Esophagus squamous epithelium (tissue), 4 donors: ENCODE results near the gene SETD2.

Experiments used
- POLR2A ChIP-seq, 4 donors: fragments of 450-650 bp; IDR thresholded peaks; one replicate each; pipeline ENCODE4 v1.6.1; 2017; ENCODE audit warnings: antibody characterized with exemption in 4 of 4, mild to moderate bottlenecking in 4 of 4, moderate library complexity in 3 of 4
- TF ChIP-seq, protein P1 (sequence below), 6 experiments: fragments of 450-650 bp in 4 of 6; fragments of 200-600 bp in 2 of 6; sonication (generic) in 2 of 6; IDR thresholded peaks; one replicate each; pipeline ENCODE4 v1.5.1; 2016 to 2019; ENCODE audit warnings: antibody characterized with exemption in 6 of 6, mild to moderate bottlenecking in 4 of 6, moderate library complexity in 4 of 6

DNA sequence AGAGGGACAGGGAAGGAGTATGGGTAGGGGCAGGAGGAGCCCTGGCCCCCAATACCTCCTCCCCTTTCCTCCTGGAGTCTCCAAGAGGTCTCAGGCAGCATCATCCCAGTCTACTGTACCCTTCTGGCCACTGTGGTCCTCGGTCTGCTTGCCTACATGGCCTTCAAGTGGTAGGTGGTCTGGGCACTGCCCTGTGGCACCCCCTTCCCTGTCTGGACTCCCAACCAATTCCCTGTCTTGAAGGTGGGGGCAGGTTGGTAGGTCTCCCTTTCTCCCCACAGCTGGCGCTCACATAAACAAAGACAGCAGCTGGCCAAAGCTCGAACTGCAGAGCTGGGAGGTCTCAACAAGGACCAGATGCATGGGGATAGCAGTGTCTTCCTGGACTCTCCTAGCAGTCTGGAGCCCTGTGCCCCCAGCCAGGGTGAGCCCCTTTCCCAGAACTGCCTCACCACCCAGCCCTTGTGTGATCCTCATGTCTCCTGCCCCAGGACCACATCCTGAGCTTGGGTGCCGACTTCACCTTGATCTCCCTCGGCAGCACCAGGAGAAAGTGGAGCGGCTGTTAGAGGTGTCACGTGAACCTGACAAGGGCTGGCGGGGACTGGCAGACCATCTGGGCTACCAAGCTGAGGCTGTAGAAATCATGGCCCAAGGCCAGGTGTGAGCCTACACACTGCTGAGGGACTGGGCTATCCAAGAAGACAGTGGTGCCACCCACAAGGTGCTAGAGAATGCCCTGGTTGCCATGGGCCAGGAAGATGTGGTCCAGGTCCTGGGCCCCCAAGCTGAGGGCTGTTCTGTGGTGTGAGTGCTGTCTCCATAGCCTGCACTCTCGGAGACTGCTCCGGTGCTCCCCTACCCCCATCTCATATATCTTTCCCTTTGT is 151.3 kb downstream of the SETD2 start:
- TF ChIP-seq, protein P1, sequence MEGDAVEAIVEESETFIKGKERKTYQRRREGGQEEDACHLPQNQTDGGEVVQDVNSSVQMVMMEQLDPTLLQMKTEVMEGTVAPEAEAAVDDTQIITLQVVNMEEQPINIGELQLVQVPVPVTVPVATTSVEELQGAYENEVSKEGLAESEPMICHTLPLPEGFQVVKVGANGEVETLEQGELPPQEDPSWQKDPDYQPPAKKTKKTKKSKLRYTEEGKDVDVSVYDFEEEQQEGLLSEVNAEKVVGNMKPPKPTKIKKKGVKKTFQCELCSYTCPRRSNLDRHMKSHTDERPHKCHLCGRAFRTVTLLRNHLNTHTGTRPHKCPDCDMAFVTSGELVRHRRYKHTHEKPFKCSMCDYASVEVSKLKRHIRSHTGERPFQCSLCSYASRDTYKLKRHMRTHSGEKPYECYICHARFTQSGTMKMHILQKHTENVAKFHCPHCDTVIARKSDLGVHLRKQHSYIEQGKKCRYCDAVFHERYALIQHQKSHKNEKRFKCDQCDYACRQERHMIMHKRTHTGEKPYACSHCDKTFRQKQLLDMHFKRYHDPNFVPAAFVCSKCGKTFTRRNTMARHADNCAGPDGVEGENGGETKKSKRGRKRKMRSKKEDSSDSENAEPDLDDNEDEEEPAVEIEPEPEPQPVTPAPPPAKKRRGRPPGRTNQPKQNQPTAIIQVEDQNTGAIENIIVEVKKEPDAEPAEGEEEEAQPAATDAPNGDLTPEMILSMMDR (IDR thresholded peaks at IDR 0.05), result no peak
- no peak for TF ChIP-seq POLR2A (IDR thresholded peaks at IDR 0.05)
